ENCODE results near the gene MRPL4.
"Not testable (repeated sequence)": the region's sequence is repeated elsewhere in the genome, so short reads cannot be mapped to it uniquely, and the experiment has no call there.

The MRPL4 gene

DNA sequence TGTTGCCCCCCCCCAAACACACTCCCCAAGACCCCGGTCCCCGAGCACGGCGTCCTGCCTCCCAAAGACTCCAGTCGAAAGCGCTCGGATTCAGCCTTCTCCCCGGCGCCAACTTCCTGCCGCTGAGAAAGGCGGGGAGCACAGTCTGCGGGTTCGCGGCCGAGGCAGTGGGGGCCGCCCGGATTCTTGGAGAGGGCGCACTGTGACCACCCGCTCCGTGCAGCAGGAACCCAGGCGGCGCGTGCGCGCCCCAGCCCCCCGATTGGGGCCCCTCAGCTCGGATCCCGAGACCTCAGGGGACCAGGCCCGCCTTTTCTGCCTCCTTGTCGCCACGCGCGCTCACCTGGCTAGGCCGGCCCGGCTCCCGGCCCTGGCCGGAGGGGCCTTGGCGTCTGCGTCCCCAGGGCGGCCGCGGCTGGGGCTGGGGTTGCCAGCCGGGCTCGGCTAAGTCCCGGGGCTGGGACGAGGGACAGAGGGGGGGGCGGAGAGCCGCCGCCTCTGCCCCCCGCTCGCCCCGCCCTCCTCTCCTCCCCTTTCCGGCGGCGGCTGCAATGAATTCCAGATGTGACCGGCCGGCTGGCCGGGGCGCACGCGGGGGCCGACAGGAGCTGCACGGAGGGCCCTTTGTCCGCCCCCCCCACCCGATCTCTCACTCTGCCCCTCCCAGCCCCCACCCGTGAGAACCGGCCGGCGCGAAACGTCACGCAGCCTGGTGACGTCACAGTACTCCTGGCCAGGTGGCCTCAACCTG, 21.0 kb upstream of the MRPL4 start, which contains the start of gene S1PR2:
S1PR2 (minus strand) TSS at position 471 of the 751 bp plus-strand sequence. CDS start 6,426 bp downstream, outside the sequence.
- H3K36me3 ChIP-seq (ENCODE audit: control insufficient read depth, insufficient read depth, low read length) = no peaks in the 10 kb centered on the region
- peaks cover 5% of the 10 kb centered on the region; the same call in 1 of the 2 replicates for H3K4me1 ChIP-seq (ENCODE audit: control insufficient read depth, insufficient read depth, low read length)
- peak within 1 kb of the TSS; percentile 88 for H3K27ac ChIP-seq (ENCODE audit: low read depth, low read length)
- H3K4me3 ChIP-seq (ENCODE audit: low read depth, low read length) = peak within 1 kb of the TSS; percentile 80
- peak within 1 kb of the TSS; percentile 78 for H3K9ac ChIP-seq (ENCODE audit: low read depth, low read length)
- H3K9me3 ChIP-seq (ENCODE audit: control insufficient read depth, insufficient read depth, low read length) = no peaks in the 10 kb centered on the region
- H3K27me3 ChIP-seq (ENCODE audit: control insufficient read depth, insufficient read depth, low read length) = no peaks in the 10 kb centered on the region

DNA sequence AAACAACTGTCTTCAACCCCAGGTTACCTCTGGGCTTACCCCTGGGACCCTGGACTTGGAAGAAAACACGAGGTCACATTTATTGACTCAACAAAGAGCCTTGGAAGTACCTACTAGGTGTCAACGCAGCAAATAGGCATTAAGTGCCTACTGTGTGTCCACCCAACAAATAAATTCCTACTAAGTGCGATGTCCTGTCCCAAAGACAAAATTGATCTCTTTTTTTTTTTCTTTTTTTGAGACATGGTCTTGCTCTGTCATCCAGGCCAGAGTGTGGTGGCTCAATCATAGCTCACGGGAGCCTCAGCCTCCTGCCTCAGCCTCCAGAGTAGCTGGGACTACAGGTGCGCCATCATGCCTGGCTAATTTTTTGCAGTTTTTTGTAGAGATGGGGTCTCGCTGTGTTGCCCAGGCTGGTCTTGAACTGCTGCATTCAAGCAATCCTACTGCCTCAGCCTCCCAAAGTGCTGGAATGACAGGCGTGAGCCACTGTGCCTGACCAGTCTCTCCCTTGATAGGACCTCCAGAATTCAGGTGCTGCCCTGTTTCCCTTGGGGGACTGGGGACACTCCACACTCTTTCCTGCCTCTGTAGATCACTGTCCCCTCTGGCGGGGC, 20.3 kb upstream of the MRPL4 start:
- Histone ChIP-seq H3K4me1 (ENCODE audit: control insufficient read depth, insufficient read depth, low read length) (peaks cover 5% of the 10 kb centered on the region; the same call in 1 of the 2 replicates), H3K27me3 (ENCODE audit: control insufficient read depth, insufficient read depth, low read length) (no peaks in the 10 kb centered on the region), H3K36me3 (ENCODE audit: control insufficient read depth, insufficient read depth, low read length) (no peaks in the 10 kb centered on the region), H3K4me3 (ENCODE audit: low read depth, low read length) (peak overlapping the region; percentile 80), H3K9ac (ENCODE audit: low read depth, low read length) (peak overlapping the region; percentile 51), H3K27ac (ENCODE audit: low read depth, low read length) (peak overlapping the region; percentile 88), H3K9me3 (ENCODE audit: control insufficient read depth, insufficient read depth, low read length) (no peaks in the 10 kb centered on the region)

- Histone ChIP-seq H3K27me3 (ENCODE audit: control insufficient read depth, insufficient read depth, low read length) (no peaks in the 10 kb centered on the region), H3K9me3 (ENCODE audit: control insufficient read depth, insufficient read depth, low read length) (no peaks in the 10 kb centered on the region), H3K9ac (ENCODE audit: low read depth, low read length) (no peak overlapping the region), H3K4me3 (ENCODE audit: low read depth, low read length) (no peak overlapping the region), H3K27ac (ENCODE audit: low read depth, low read length) (no peak overlapping the region), H3K4me1 (ENCODE audit: control insufficient read depth, insufficient read depth, low read length) (peaks cover 3% of the 10 kb centered on the region; the same call in 1 of the 2 replicates), H3K36me3 (ENCODE audit: control insufficient read depth, insufficient read depth, low read length) (no peaks in the 10 kb centered on the region)
These were observed 18.1 kb upstream of the MRPL4 start for GRCh38 chr19:10233946-10234345.

- Histone ChIP-seq H3K9me3 (ENCODE audit: control insufficient read depth, insufficient read depth, low read length) (no peaks in the 10 kb centered on the region), H3K4me3 (ENCODE audit: low read depth, low read length) (no peak overlapping the region), H3K36me3 (ENCODE audit: control insufficient read depth, insufficient read depth, low read length) (no peaks in the 10 kb centered on the region), H3K9ac (ENCODE audit: low read depth, low read length) (no peak overlapping the region), H3K27me3 (ENCODE audit: control insufficient read depth, insufficient read depth, low read length) (no peaks in the 10 kb centered on the region), H3K4me1 (ENCODE audit: control insufficient read depth, insufficient read depth, low read length) (no peaks in the 10 kb centered on the region), H3K27ac (ENCODE audit: low read depth, low read length) (no peak overlapping the region)
These were observed 17.0 kb upstream of the MRPL4 start for GRCh38 chr19:10235003-10235402.

GRCh38 chr19:10235409-10235808, 16.6 kb upstream of the MRPL4 start:
- not testable (repeated sequence) for H3K4me3 ChIP-seq (ENCODE audit: low read depth, low read length); H3K27me3 ChIP-seq (ENCODE audit: control insufficient read depth, insufficient read depth, low read length); H3K9ac ChIP-seq (ENCODE audit: low read depth, low read length); H3K36me3 ChIP-seq (ENCODE audit: control insufficient read depth, insufficient read depth, low read length); H3K27ac ChIP-seq (ENCODE audit: low read depth, low read length); H3K4me1 ChIP-seq (ENCODE audit: control insufficient read depth, insufficient read depth, low read length); H3K9me3 ChIP-seq (ENCODE audit: control insufficient read depth, insufficient read depth, low read length)

DNA sequence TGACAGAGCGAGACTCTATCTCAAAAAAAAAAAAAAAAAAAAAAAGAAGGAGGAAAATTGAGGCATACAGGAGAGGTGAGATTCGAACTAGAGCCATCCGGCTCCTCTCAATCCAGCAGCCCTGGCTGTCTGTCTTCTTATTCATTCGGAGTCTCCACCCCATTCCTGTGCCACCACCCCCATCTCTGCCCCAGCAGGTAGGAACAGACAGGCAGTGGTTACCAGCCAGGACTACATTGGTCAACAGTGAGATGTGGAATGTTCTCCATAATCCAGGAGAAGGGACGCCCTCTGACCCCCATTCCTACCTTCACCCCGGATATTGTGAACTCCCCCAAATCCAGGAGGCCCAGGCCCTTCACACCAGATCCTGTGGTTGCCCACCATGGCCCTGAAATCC, 14.3 kb upstream of the MRPL4 start:
- Histone ChIP-seq H3K4me1 (ENCODE audit: control insufficient read depth, insufficient read depth, low read length) (peaks cover 3% of the 10 kb centered on the region; the same call in 1 of the 2 replicates), H3K27me3 (ENCODE audit: control insufficient read depth, insufficient read depth, low read length) (no peaks in the 10 kb centered on the region), H3K27ac (ENCODE audit: low read depth, low read length) (no peak overlapping the region), H3K36me3 (ENCODE audit: control insufficient read depth, insufficient read depth, low read length) (no peaks in the 10 kb centered on the region), H3K9ac (ENCODE audit: low read depth, low read length) (no peak overlapping the region), H3K4me3 (ENCODE audit: low read depth, low read length) (no peak overlapping the region), H3K9me3 (ENCODE audit: control insufficient read depth, insufficient read depth, low read length) (no peaks in the 10 kb centered on the region)

DNA sequence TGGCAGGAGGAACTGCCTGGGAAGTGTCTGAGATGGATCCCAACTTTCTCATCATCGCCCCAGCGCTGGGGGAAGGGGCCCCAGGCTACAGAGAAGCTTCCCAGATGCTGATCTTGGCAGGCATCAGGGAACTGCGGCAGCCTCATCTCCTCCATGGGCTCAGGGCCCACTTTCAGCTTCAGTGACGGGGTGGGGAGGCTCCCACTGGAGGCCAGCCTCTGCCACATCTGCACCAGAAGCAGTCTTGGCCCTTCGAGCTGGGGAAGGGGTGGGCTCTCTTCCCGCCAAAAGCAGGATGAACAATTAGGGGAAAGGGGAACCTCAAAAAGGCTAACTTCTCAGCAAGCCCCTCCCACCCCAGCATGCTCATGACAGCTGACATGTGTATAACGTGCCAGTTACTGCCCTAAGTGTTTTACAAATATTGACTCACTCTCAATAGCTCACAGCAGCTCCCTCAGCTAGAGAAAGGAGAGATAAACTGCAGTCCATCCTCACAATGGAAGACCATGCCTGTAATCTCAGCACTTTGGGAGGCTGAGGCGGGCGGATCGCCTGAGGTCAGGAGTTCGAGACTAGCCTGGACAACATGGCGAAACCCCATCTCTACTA, 13.7 kb upstream of the MRPL4 start:
- H3K36me3 ChIP-seq (ENCODE audit: control insufficient read depth, insufficient read depth, low read length) = no peaks in the 10 kb centered on the region
- no peak overlapping the region for H3K9ac ChIP-seq (ENCODE audit: low read depth, low read length)

DNA sequence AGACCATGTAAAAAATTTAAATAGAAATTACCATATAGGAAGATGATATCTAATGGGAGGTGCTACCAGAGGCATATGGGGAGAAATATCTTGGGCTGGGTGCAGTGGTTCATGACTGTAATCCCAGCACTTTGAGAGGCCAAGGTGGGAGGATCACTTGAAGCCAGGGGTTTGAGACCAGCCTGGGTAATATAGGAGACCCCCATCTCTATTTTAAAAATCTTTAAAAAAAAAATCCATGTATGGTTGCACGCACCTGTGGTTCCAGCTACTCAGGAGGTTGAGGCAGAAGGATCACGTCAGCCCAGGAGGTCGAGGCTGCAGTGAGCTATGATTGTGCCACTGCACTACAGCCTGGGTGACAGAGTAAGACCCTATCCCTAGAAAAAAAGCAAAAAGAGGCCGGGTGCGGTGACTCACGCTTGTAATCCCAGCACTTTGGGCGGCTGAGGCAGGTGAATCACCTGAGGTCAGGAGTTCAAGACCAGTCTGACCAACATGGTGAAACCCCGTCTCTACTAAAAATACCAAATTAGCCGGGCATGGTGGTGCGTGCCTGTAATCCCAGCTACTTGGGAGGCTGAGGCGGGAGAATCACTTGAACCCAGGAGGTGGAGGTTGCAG, 10.1 kb upstream of the MRPL4 start:
- H3K9ac ChIP-seq (ENCODE audit: low read depth, low read length); H3K9me3 ChIP-seq (ENCODE audit: control insufficient read depth, insufficient read depth, low read length); H3K4me1 ChIP-seq (ENCODE audit: control insufficient read depth, insufficient read depth, low read length); H3K27me3 ChIP-seq (ENCODE audit: control insufficient read depth, insufficient read depth, low read length); H3K27ac ChIP-seq (ENCODE audit: low read depth, low read length); H3K36me3 ChIP-seq (ENCODE audit: control insufficient read depth, insufficient read depth, low read length); H3K4me3 ChIP-seq (ENCODE audit: low read depth, low read length): not testable (repeated sequence)

More for the DNA sequence above, 13.7 kb upstream of the MRPL4 start:
- peaks cover 5% of the 10 kb centered on the region; the same call in 1 of the 2 replicates for H3K4me1 ChIP-seq (ENCODE audit: control insufficient read depth, insufficient read depth, low read length)
- H3K9me3 ChIP-seq (ENCODE audit: control insufficient read depth, insufficient read depth, low read length) = no peaks in the 10 kb centered on the region
- no peak overlapping the region for H3K4me3 ChIP-seq (ENCODE audit: low read depth, low read length)
- H3K27me3 ChIP-seq (ENCODE audit: control insufficient read depth, insufficient read depth, low read length) = no peaks in the 10 kb centered on the region
- H3K27ac ChIP-seq (ENCODE audit: low read depth, low read length) = no peak overlapping the region

DNA sequence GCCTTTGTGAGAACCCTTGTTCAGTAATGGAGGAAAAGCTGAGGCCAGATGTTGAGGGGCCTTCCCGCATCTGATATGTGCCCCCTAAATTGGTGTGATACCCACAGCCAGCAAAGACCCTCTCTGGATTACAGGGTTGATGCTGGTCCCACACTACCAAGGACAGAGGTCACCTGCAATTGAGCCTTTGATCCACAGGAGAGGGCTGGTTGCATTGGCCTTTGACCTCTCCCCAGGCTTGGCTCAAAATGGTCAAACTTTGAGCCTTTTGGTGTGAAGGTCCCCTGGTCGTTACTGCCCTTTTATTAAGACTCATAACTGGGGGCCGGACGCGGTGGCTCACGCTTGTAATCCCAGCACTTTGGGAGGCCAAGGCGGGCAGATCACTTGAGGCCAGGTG, 8.4 kb upstream of the MRPL4 start:
- Histone ChIP-seq H3K27me3 (ENCODE audit: control insufficient read depth, insufficient read depth, low read length) (no peaks in the 10 kb centered on the region), H3K4me1 (ENCODE audit: control insufficient read depth, insufficient read depth, low read length) (peaks cover 5% of the 10 kb centered on the region; the same call in 1 of the 2 replicates), H3K27ac (ENCODE audit: low read depth, low read length) (no peak overlapping the region), H3K9me3 (ENCODE audit: control insufficient read depth, insufficient read depth, low read length) (no peaks in the 10 kb centered on the region), H3K36me3 (ENCODE audit: control insufficient read depth, insufficient read depth, low read length) (no peaks in the 10 kb centered on the region), H3K9ac (ENCODE audit: low read depth, low read length) (no peak overlapping the region), H3K4me3 (ENCODE audit: low read depth, low read length) (no peak overlapping the region)

DNA sequence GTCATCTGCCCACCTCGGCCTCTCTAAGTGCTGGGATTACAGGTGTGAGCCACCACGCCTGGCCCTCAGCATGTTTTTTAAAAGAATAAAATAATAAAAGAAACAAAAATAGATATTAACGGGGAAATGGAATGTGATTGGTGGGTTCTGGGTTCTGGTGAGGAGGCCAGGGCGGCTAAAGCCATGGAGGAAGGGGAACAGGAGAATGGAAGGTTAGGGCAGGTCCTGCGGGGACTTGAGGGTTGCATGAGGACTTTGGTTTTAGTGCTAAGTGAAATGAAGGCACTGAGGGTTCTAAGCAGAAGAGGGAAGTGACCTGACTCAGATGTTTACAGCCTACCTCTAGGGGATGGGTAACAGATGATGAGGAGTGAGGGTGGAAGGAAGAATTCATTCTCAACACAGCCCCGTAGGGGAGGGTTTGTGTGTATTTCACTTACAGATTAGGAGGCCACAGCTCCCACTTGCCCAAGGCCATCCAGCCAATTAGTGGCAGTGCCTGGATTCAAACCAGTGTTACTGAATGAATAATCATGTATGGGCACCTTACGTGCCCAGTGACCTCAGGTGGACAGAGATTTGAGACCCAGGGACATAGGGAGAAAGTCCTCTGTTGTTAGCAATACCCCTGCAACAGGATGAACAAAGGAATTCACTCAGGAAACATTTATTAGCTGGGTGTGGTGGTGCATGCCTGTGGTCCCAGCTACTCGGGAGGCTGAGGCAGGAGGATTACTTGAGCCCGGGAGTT, 6.7 kb upstream of the MRPL4 start:
- H3K9ac ChIP-seq (ENCODE audit: low read depth, low read length) = no peak overlapping the region
- no peaks in the 10 kb centered on the region for H3K27me3 ChIP-seq (ENCODE audit: control insufficient read depth, insufficient read depth, low read length)
- no peaks in the 10 kb centered on the region for H3K9me3 ChIP-seq (ENCODE audit: control insufficient read depth, insufficient read depth, low read length)
- no peak overlapping the region for H3K4me3 ChIP-seq (ENCODE audit: low read depth, low read length)
- H3K27ac ChIP-seq (ENCODE audit: low read depth, low read length) = no peak overlapping the region
- H3K4me1 ChIP-seq (ENCODE audit: control insufficient read depth, insufficient read depth, low read length) = peaks cover 5% of the 10 kb centered on the region; the same call in 1 of the 2 replicates
- H3K36me3 ChIP-seq (ENCODE audit: control insufficient read depth, insufficient read depth, low read length) = no peaks in the 10 kb centered on the region

Data from HUES48 (cell line).